HEK293T (cell line): ENCODE results near the gene CREB5.

Source experiments
- ELF4 ChIP-seq: fragments of 450-650 bp; IDR thresholded peaks from 2 replicates; pipeline ENCODE4 v1.6.1; 2017; ENCODE audit warnings: antibody characterized with exemption
- FOXK2 ChIP-seq: fragments of 450-650 bp; IDR thresholded peaks from 2 replicates; pipeline ENCODE4 v1.6.1; 2016; ENCODE audit warnings: mild to moderate bottlenecking

- TF ChIP-seq ELF4 = no peak
- TF ChIP-seq FOXK2 = no peak
Observed at GRCh38 chr7:28470344-28470743, 58.0 kb downstream of the CREB5 start.
